ENCODE data around the gene HADHA.

DNA sequence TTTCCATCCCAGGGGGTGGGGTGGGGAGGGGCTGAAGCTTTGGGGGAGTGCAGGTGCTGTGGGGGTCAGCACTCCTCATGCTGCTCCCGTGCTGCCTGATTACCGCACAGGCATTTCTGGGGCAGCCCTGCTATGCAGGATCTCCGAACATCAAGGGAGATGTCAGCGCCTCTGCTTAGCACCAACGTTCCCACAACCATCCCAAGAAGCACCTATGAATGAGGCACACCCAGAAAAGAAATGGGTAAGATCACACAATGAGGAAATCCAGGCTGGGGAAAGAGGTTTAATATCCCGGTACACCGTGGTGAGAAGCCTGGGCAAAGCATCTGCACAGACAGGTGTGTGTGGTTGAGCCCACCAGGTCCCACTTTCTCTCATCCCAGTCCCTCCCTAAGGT lies 54.1 kb downstream of the HADHA start:
- TF ChIP-seq, protein P1, sequence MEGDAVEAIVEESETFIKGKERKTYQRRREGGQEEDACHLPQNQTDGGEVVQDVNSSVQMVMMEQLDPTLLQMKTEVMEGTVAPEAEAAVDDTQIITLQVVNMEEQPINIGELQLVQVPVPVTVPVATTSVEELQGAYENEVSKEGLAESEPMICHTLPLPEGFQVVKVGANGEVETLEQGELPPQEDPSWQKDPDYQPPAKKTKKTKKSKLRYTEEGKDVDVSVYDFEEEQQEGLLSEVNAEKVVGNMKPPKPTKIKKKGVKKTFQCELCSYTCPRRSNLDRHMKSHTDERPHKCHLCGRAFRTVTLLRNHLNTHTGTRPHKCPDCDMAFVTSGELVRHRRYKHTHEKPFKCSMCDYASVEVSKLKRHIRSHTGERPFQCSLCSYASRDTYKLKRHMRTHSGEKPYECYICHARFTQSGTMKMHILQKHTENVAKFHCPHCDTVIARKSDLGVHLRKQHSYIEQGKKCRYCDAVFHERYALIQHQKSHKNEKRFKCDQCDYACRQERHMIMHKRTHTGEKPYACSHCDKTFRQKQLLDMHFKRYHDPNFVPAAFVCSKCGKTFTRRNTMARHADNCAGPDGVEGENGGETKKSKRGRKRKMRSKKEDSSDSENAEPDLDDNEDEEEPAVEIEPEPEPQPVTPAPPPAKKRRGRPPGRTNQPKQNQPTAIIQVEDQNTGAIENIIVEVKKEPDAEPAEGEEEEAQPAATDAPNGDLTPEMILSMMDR (IDR thresholded peaks at IDR 0.05) = no peak
- no peak for TF ChIP-seq POLR2A (IDR thresholded peaks at IDR 0.05)
